GM06990 (cell line): ENCODE data around the gene AFF3.

Experiments used
- DNase-seq: peaks from one replicate; pipeline ENCODE4 v3.0.0-alpha.2; 2011; ENCODE audit not compliant: insufficient read length; ENCODE audit errors: extremely low read depth
- H3K27me3 ChIP-seq: replicated peaks from 2 replicates; pipeline ENCODE4 v1.6.0; 2011; ENCODE audit warnings: low read length; ENCODE audit not compliant: control insufficient read depth, insufficient read depth
- H3K36me3 ChIP-seq: 2 replicates; pipeline ENCODE4 v1.5.1; 2011; ENCODE audit warnings: low read length; ENCODE audit not compliant: control insufficient read depth, insufficient read depth
- H3K4me3 ChIP-seq: replicated peaks from 2 replicates; pipeline ENCODE4 v1.5.1; 2011; ENCODE audit warnings: low read depth, mild to moderate bottlenecking, control low read depth, low read length
- TF ChIP-seq, protein P1 (sequence below): IDR thresholded peaks from 2 replicates; pipeline ENCODE4 v1.5.1; 2011; ENCODE audit warnings: low read length, control low read depth, mild to moderate bottlenecking, inconsistent platforms; ENCODE audit not compliant: insufficient read depth, poor library complexity, severe bottlenecking

Gene AFF3

GRCh38 chr2:99784282-99784681 lies 358.1 kb downstream of the AFF3 start:
- H3K27me3 ChIP-seq, result no peaks in the 10 kb centered on the region
- DNase-seq, result no peak
- TF ChIP-seq, protein P1, sequence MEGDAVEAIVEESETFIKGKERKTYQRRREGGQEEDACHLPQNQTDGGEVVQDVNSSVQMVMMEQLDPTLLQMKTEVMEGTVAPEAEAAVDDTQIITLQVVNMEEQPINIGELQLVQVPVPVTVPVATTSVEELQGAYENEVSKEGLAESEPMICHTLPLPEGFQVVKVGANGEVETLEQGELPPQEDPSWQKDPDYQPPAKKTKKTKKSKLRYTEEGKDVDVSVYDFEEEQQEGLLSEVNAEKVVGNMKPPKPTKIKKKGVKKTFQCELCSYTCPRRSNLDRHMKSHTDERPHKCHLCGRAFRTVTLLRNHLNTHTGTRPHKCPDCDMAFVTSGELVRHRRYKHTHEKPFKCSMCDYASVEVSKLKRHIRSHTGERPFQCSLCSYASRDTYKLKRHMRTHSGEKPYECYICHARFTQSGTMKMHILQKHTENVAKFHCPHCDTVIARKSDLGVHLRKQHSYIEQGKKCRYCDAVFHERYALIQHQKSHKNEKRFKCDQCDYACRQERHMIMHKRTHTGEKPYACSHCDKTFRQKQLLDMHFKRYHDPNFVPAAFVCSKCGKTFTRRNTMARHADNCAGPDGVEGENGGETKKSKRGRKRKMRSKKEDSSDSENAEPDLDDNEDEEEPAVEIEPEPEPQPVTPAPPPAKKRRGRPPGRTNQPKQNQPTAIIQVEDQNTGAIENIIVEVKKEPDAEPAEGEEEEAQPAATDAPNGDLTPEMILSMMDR, result no peak
- no peak overlapping the region for H3K4me3 ChIP-seq
- no peaks in the 10 kb centered on the region for H3K36me3 ChIP-seq

GRCh38 chr2:99780276-99780675 lies 362.1 kb downstream of the AFF3 start:
- TF ChIP-seq, protein P1, result no peak
- Histone ChIP-seq H3K27me3 (no peaks in the 10 kb centered on the region), H3K36me3 (no peaks in the 10 kb centered on the region), H3K4me3 (no peak overlapping the region)
- DNase-seq, result no peak

GRCh38 chr2:99779276-99779675 lies 363.1 kb downstream of the AFF3 start:
- TF ChIP-seq, protein P1, result no peak
- no peak for DNase-seq
- H3K36me3 ChIP-seq, result no peaks in the 10 kb centered on the region
- no peaks in the 10 kb centered on the region for H3K27me3 ChIP-seq
- no peak overlapping the region for H3K4me3 ChIP-seq

GRCh38 chr2:99777656-99778290 lies 364.6 kb downstream of the AFF3 start:
- TF ChIP-seq, protein P1, result no peak
- DNase-seq, result no peak
- no peak overlapping the region for H3K4me3 ChIP-seq
- H3K36me3 ChIP-seq, result no peaks in the 10 kb centered on the region
- H3K27me3 ChIP-seq, result no peaks in the 10 kb centered on the region

DNA sequence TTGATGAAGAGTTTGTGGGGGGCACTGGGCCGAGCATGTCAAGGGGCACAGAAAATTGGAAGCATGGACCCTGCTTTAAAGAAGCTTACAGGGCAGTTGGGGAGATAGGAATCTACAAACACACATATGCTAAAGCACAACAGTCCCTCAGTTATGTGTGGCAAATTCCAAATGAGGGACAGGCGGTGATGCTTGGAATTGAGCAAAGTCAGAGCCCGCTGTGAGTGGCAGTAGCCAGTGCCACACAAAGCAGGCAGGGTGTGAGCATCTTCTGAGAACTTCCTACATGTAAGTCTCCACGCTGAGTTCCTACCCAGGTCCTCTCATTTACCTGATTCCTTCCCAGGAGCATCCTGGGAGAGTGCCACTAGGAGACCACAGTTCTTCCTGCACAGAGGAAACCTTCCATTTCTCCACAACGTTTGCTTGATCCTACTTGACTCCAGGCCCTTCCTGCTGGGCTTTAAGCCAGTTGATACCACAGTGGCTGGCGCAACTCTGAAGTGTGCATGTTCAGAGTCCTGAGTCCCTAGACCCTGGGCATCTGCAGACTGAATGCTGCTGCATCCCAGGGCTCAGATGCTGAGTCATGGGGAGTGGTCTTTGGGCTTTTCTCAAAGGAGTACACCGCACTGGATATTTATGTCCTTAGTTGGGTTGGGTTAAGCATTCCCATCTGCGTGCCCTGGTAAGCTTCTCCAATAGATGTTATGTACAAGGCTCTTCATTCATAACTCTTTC lies 365.3 kb downstream of the AFF3 start:
- no peaks in the 10 kb centered on the region for H3K27me3 ChIP-seq
- TF ChIP-seq, protein P1, result no peak

More for the DNA sequence above, 365.3 kb downstream of the AFF3 start:
- H3K4me3 ChIP-seq, result no peak overlapping the region
- H3K36me3 ChIP-seq, result no peaks in the 10 kb centered on the region
- no peak for DNase-seq
